CD4-positive, alpha-beta T cell treated with Interleukin-1 beta for 1 hour (primary cell): ENCODE measurements around the gene EFCAB5.
"Not testable (repeated sequence)": the region's sequence is repeated elsewhere in the genome, so short reads cannot be mapped to it uniquely, and the experiment has no call there.

ENCODE experiments used
- DNase-seq, 2 donors: peaks; one replicate each; pipeline ENCODE4 v3.0.0-alpha.2; 2020 to 2022

The EFCAB5 gene

DNA sequence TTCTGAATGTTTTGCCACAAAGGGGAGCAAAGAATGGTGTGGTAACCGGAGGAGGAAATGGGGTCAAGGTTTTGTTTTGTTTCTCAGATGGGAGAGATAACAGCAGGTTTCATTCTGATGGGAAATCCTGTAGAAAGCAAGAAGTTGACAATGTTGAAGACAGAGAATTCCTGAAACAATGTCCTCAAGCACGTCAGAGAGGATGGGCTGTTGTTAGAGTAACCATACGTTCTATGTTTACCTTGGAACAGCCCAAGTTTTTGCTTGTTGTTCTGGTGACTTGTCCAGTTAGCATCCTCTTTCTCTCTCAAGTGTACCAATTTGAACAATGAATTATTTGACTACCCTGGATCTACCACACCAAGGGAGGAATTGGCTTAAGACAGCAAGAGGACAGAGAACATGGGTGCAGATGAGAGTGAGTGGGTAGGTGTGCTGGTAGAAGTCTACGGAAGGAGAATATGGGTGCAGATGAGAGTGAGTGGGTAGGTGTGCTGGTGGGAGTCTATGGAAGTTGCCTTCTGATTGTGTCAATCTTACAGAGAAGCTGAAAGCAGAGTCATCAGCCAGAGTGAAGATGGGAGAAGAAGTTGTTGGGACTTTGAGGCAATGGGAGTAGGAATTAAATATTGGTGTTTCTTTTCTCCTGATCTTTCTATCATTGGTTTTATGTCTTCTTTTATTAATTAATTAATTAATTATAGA, 160.4 kb downstream of the EFCAB5 start:
- DNase-seq = no peak

DNA sequence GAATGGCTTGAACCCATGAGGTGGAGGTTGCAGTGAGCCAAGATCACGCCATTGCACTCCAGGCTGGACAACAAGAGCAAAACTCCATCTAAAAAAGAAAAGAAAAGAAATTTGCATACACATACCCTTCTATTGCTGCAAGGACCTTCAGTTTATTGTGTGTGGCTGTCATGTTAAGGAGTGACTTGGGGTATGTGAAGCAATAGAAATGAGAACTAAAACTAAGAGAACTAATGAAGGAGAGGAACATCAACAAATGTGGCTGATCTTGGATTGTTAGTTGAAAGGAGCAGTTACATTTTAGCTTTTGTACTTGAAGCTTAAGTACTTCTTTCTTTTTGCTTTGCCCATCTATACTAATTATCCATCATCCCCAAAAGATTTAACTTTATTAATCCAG, 162.5 kb downstream of the EFCAB5 start:
- no peak for DNase-seq

DNA sequence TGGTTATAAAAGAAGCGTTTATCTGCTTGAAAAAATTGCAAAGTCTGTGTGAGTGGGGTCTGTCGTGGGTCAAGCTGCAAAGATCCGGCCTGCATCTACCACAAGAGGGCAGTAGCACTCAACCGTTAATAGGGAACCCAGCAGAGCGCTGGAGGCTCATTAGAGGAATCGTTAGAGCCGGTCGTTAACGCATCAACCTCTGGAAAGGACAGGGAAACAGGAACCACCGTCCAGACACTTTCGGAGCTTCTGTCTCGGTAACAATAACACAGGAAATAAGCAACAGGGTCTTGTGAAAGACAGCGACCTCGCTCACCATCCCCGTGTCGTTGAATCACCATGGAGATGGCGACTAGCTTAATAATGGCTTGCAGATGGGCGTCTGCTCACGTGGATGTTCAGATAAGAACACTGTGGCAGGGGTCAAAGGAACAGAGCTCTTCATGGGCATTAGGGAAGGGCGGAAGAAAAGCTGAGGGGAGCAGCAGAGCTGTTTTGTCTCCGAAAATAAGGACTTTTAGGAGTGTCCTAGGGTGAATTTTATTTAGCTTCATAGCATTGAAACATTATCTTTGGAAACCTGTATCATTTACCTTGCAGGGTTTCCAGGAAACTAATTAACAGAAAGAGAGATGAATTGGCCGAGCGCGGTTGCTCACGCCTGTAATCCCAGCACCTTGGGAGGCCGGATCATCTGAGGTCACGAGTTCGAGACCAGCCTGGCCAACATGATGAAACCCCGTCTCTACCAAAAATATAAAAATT, 163.3 kb downstream of the EFCAB5 start:
- DNase-seq = peak; percentile 77 to 84

DNA sequence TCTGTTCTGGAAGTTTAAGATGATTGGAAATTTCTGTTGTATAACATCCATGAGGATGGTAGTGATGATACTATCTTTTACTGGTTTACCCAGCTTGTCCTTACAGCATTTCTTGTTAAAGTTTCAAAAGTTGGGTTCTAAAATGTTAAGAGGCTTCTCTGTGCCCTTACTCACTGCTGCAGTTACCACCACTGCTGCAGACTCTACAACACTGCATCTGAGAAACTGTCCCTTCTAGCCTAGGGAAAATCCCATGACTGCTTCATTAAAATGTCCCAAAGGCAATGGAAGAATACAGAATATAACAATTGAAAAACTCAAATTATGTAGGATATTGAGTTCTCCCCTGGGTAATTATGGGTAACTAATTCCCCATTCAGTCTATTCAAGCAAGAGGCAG, 171.4 kb downstream of the EFCAB5 start:
- no peak for DNase-seq

DNA sequence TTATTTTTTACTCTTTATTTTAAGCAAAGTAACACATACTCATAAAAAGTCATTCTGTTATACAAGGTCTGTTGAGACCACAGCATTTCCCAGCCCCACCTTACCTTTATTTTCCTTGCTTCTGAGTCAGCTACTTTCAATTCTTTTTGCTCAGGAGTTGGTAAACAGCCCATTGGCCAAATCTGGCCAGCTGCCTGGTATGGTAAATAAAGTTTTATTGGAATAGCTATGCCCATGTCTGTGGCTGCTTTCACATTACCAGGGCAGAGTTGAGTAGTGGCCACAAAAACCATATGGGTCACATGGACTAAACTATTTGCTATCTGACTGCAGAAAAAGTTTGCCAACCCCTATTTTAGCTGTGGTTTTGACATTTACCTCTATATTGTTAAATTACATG, 171.8 kb downstream of the EFCAB5 start:
- DNase-seq = no peak

DNA sequence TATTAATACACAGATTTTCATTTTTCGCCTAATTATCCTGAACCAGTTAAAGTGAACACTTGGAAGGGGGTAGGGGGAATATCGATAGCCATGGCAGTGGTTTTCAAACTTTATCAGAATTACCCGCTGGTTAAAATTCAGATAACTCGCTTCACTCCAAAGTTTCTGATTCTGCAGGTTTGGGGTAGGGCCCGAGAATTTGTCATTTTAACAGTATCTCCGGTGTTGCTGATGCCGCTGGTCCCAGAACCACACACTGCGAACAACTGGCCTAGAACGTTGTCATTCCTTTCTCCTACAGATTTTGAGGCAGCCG, 174.9 kb downstream of the EFCAB5 start:
- DNase-seq = no peak

DNA sequence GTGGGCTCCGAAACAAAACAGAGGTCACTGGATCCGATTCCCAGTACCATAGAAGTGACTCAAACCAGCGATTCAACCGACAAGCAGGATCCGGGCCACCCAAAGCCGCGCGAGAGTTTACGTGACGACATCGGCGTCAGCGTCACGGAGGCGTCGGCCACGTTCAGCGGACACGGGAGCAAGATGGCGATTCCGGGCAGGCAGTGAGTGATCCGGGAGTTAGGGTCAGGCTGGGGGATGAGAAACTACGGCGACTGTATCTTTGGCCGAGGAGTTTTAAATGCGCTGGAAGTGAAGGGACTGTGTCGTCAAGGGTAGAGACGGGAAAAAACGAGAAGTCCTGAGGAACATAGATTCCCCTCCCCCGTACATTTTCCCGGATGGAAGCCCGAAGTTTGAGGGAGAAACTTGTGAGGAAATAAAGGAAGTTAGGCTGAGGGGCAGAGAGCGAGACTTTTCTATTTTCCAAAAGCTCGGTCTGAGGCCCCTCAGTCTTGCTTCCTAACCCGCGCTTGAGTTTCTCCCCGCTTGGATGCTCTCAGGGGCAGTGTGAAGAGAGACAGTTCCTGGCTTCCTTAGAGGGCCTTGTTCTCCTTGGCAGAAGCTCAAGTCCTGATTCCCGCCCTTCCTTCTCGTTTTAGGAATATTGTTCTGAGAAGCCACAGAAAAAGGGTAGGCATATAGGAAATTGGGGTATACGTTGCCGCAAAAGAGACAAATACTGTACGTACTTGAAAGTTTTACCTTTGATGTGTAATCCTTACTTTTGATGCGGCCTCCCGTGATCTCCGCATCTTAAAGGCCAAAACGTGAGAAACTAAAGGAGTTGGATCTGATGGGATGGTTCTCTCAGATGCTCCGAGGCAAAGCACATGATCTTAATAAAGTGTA, 175.5 kb downstream of the EFCAB5 start, which contains the start of gene NSRP1:
Gene NSRP1 (plus strand): TSS at position 156 of the 891 bp plus-strand sequence. CDS start 28 bp downstream, at position 184.
- DNase-seq = peak; percentile 93 to 94

DNA sequence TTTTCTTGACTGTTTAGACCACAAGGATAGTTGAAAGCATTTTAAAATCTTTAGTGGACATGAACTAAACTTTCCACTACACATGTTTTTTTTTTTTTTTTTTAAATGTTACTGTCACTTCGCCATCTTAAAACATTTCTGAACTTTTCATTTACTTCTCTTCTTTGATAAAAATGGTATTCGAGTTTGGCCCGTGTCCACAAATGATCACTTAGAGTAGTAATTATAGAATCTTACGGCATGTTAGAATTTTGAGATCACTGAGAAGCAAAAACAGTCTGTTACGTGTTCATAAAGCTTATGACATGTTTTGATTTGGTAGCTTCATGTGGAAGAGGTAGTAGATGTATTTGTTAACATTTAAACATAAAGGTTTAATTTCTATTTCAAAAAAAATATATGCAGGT, 176.2 kb downstream of the EFCAB5 start:
- DNase-seq = no peak

DNA sequence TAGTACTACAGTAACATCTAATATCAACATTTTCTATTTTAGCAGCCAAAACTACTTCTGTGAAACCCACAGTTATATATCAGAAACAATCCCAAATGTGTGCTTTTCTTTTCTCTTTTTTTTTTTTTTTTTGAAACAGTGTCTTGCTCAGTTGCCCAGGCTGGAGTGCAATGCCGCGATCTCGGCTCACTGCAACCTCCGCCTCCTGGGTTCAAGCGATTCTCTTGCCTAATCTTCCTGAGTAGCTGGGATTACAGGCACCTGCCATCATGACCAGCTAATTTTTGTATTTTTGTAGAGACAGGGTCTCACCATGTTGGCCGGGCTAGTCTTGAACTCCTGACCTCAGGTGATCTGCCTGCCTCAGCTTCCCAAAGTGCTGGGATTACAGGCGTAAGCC, 177.2 kb downstream of the EFCAB5 start:
- not testable (repeated sequence) for DNase-seq

DNA sequence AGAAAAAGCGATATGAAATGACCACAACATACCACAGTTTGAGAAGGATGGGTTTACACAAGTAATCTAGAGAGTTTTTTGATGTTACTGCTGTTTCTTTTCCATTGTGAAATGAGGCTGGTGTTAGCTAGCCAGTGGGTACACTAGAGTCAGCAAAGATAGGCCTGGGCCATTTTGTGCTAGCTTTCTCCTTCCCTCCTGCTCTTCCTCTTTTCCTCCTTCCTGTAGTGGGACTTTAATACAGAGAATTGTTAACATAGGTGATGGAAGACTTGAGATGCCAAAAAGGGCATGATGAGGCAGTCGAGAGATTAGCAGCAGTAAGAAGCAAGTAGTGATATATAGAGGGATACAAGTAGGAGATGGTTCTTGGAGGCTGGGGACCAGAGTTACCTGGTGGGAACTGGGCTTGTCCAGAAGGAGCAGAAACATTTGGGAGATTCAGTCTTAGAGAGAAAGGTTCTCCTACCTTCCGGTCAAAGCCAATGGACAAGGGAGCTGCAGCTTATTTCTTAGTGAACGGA, 182.9 kb downstream of the EFCAB5 start:
- DNase-seq = no peak

DNA sequence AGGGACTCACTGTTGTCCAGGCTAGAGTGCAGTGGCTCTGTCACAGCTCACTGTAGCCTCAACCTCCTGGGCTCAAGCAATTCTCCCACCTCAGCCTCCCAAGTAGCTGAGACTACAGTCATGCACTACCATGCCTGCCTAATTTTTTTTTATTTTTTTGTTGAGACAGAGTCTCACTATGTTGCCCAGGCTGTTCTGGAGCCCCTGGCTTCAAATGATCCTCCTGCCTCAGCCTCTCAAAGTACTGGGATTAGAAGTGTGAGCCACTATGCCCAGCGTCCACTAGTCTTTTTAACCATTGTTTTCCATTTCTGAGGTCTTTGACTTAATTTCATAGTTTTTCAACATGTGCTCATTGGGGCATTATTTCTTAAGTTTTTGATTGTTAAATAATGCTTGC, 188.7 kb downstream of the EFCAB5 start:
- no peak for DNase-seq

DNA sequence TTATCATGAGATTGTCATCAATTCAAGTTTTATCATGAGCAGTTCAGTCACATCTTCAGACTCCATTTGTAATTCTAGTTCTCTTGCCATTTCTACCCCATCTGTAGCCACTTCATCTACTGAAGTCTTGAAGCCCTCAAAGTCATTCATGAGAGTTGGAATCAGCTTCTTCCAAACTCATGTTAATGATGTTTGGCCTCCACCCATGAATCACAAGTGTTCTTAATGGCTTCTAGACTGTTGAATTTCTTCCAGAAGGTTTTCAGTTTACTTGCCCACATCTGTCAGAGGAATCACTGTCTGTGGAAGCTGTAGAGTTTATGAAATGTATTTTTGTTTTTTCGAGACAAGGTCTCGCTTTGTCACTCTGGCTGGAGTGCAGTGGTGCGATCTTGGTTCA, 191.2 kb downstream of the EFCAB5 start:
- DNase-seq = no peak

DNA sequence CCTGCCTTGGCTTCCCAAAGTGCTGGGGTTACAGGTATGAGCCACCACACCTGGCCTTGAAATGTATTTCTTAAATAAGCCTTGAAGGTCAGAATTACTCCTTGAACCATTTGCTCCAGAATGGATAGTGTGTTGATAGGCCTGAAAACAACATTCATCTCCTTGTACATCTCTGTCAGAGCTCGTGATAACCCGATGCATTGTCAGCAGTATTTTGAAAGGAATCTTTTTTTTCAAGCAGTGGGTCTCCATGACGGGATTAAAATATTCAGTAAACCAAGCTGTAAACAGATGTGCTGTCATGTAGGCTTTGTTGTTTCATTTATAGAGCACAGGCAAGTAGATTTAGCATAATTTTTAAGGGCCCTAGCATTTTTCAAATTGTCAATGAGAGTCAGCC, 191.8 kb downstream of the EFCAB5 start:
- DNase-seq = no peak

DNA sequence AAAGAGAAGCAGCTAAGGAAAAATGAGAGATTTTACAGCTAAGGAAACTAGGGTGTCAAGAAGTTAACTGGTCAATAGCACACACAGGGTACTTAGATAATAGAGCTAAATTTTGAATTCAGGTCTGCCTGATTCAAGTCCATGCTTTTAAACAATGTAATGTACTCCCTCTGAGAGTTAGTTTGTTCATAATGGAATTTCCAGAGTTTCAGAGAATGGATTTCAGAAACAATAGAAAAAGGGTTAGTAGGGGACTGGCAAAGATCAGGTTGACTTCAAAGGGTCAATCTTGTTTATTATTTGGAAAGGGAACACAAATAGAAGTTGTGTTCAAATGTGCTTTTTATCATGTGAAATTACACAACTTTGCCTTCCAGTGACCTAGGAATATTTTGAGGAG, 193.1 kb downstream of the EFCAB5 start:
- DNase-seq = no peak

DNA sequence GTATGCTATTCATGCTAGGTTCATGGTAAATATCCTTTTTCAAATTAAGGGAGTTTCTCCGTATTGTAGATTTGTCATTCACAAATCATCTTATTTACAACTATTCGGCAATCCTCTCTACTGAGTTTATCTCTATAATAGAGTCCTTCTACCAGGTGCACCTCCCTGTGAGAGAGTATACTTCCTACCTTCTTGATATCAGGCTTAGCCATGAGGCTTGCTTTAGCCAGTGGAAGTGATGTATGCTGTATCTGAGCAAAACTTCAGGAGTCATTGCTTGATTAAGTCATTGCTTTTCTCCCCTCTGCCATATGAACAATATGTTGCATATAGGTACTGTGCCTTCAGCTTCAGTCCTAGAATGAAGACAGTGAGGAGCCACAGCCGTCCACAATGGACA, 195.7 kb downstream of the EFCAB5 start:
- no peak for DNase-seq

DNA sequence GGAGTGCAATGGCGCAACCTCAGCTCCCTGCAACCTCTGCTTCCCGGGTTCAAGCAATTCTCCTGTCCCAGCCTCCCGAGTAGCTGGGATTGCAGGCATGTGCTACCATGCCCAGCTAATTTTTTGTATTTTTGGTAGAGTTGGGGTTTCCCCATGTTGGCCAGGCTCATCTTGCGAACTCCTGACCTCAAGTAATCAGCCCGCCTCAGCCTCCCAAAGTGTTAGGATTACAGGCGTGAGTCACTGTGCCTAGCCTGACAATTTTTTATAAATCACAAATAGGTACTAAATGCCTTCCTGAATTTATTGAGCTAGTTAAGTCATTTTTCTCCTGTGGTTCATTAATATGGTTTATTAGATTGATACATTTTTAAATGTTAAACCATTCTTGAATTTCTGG, 206.4 kb downstream of the EFCAB5 start:
- DNase-seq = not testable (repeated sequence)

DNA sequence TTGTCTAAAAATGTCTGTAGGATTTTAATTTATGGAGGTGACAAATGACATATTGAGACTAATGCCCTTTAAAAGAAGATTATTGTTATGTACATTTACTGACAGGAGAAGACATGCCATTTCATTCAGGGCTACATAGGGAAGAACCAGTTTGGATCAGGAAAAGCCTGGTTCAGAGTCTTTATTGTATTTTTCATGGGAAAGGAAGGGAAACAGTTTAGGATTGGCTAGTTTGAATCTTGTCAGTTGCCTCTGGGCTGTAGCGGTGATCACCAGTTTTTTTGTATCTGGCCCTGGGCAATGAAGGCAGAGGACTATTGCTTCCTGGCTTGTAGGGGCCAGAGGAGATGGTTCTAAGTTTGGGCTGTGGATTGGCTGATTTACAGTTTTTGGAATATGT, 206.9 kb downstream of the EFCAB5 start:
- no peak for DNase-seq

DNA sequence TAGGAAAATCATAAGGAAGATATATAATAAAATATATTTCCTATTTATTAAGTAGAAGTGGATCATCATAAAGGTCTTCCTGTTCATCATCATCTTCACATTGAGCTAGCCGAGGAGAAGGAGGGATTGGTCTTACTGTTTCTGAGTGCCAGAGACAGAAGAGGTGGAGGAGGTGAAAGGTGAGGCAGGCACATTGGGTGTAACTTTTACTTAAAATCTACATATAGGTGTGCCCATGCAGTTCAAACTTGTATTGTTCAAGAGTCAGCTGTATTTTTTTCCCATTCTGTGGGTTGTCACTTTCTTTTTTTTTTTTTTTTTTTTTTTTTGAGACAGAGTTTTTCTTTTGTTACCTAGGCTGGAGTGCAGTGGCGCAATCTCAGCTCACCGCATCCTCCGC, 210.0 kb downstream of the EFCAB5 start:
- peak in 1 of 2 donors; percentile 1 for DNase-seq

DNA sequence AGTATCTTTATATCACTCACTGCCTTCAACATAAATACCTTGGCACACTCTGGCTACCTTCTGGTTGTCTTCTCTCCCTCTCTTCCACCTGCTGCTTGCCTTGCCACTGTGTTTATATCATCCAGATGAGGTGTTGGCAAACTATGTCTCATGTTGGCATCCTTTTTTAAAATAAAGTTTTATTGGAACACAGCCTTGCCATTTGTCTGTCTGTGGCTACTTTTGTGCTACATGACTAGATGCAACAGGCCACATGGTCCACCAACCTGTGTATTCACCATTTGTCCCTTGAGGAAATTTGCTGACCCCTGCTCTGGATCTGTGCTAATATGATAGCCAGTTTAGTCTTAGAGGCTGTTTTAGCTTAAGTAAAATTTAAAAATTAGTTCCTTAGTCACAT, 212.0 kb downstream of the EFCAB5 start:
- DNase-seq = no peak

DNA sequence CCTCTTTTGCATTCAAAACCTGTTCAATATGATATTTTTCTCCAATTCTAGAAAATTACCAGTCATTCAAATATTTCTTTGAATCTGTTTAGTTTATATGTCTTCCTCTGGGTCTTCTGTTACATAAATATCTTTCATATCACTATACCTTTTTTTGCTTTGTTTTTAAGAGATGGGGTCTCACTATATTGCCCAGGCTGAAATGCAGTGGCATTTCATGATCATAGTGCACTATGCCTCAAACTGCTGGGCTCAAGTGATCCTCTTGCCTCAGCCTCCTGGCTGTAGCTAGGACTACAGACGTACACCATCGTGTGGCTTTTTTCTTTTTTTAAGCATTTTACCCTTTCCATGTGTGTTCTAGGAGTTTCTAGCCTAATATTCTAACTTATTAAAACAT, 214.0 kb downstream of the EFCAB5 start:
- no peak for DNase-seq
